GM18508 (cell line): ENCODE data around the gene KCNIP1.
"Not testable (repeated sequence)": the region's sequence is repeated elsewhere in the genome, so short reads cannot be mapped to it uniquely, and the experiment has no call there.

ENCODE experiments used
- ATAC-seq: cut with Tn5 transposase; IDR thresholded peaks from one replicate; pipeline ENCODE4 v1.9.1; 2021; ENCODE audit warnings: moderate number of reproducible peaks; ENCODE audit not compliant: insufficient read depth, unreplicated experiment

The KCNIP1 gene

GRCh38 chr5:170533383-170533782, 29.6 kb downstream of the KCNIP1 start:
- ATAC-seq, result no peak

GRCh38 chr5:170534177-170534576, 30.4 kb downstream of the KCNIP1 start:
- no peak for ATAC-seq

- no peak for ATAC-seq
Measured at GRCh38 chr5:170534941-170535340, 31.1 kb downstream of the KCNIP1 start.

- no peak for ATAC-seq
Measured at GRCh38 chr5:170536525-170536924, 32.7 kb downstream of the KCNIP1 start.

GRCh38 chr5:170537451-170538095, 33.8 kb downstream of the KCNIP1 start:
- no peak for ATAC-seq

GRCh38 chr5:170538096-170538465, 34.3 kb downstream of the KCNIP1 start:
- no peak for ATAC-seq

- no peak for ATAC-seq
Measured at GRCh38 chr5:170538696-170539586, 35.1 kb downstream of the KCNIP1 start.

GRCh38 chr5:170540271-170540670, 36.5 kb downstream of the KCNIP1 start:
- ATAC-seq, result no peak

GRCh38 chr5:170541146-170541769, 37.4 kb downstream of the KCNIP1 start:
- ATAC-seq, result no peak

GRCh38 chr5:170542691-170543293, 39.0 kb downstream of the KCNIP1 start:
- no peak for ATAC-seq

GRCh38 chr5:170545313-170545712, 41.5 kb downstream of the KCNIP1 start:
- ATAC-seq, result no peak

- ATAC-seq, result no peak
Measured at GRCh38 chr5:170545811-170546210, 42.0 kb downstream of the KCNIP1 start.

- no peak for ATAC-seq
Measured at GRCh38 chr5:170546282-170546681, 42.5 kb downstream of the KCNIP1 start.

- not testable (repeated sequence) for ATAC-seq
Measured at GRCh38 chr5:170550382-170550781, 46.6 kb downstream of the KCNIP1 start.

- ATAC-seq, result no peak
Measured at GRCh38 chr5:170551076-170551475, 47.3 kb downstream of the KCNIP1 start.

- ATAC-seq, result no peak
Measured at GRCh38 chr5:170551622-170552021, 47.8 kb downstream of the KCNIP1 start.

GRCh38 chr5:170552621-170553115, 48.8 kb downstream of the KCNIP1 start:
- no peak for ATAC-seq

GRCh38 chr5:170553218-170553617, 49.4 kb downstream of the KCNIP1 start:
- ATAC-seq, result no peak

- ATAC-seq, result no peak
Measured at GRCh38 chr5:170554521-170555267, 50.9 kb downstream of the KCNIP1 start.

- no peak for ATAC-seq
Measured at GRCh38 chr5:170557314-170557713, 53.5 kb downstream of the KCNIP1 start.
